T-helper 17 cell (primary cell): ENCODE data around the gene STX1A. TPM values are rescaled to one million over a fixed set of nuclear protein-coding genes. Genes with fewer than 3 reads are reported as not detected.

Experiments used
- ATAC-seq: fragments of 150-1000 bp; cut with Tn5 transposase; 2 replicates; pipeline ENCODE4 v1.10.0; 2021; ENCODE audit warnings: mild to moderate bottlenecking, moderate library complexity
- DNase-seq, 3 donors: peaks; one replicate each; pipeline versions ENCODE4 v3.0.0 to v3.0.0-alpha.2; 2020 to 2021
- H3K9me3 ChIP-seq: one replicate; pipeline ENCODE4 v1.7.0; 2013; ENCODE audit warnings: low read length, mild to moderate bottlenecking; ENCODE audit not compliant: control insufficient read depth, poor library complexity, severe bottlenecking
- H3K27ac Mint-ChIP-seq: one replicate; pipeline ENCODE4 v1.8.0; 2022; ENCODE audit warnings: mild to moderate bottlenecking, moderate library complexity, mixed read lengths
- H3K27me3 Mint-ChIP-seq: one replicate; pipeline ENCODE4 v1.8.0; 2022; ENCODE audit warnings: mixed read lengths
- H3K36me3 Mint-ChIP-seq: one replicate; pipeline ENCODE4 v1.8.0; 2022; ENCODE audit warnings: low read depth, mixed read lengths
- H3K4me1 Mint-ChIP-seq: one replicate; pipeline ENCODE4 v1.8.0; 2022; ENCODE audit warnings: mild to moderate bottlenecking, mixed read lengths
- H3K4me3 Mint-ChIP-seq: one replicate; pipeline ENCODE4 v1.8.0; 2022; ENCODE audit warnings: mild to moderate bottlenecking, moderate library complexity, mixed read lengths
- total RNA-seq, 4 donors: library from RNA in 2 of 4; stranded (reverse) in 2 of 4; gene quantifications; one replicate each; pipeline ENCODE4 v1.2.3 and lab custom pipeline; 2022 to 2026

STX1A gene
- total RNA-seq, 2 donors from 2014 or later = 18.4 to 21.2 TPM

DNA sequence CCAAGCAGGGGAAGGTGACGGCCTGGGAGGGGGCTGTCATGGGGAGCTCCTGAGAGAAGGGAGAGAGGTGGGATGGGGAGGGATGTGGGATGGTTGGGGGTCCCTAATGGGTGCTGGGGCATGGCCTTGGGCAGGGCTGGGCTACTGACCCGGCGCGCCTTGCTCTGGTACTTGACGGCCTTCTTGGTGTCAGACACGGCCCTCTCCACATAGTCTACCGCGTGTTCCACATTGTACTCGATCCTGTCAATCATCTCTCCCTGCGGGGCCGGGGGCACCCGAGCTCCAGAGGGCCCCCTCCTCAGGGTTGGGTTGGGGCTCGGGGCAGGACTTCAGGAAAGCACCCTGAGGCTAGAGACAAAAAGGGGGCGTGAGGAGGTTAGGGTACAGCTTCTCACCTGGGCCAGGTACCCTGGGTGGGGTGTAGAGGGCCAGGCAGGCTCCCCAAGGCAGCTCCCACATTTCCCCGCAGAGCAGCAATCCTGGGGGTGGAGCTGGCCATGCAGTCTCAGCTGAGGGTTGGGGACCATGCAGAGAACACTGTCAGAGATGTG is 18.8 kb downstream of the STX1A start:
- ATAC-seq = no peak

GRCh38 chr7:73700069-73700423 is 19.4 kb downstream of the STX1A start:
- ATAC-seq (no peak), DNase-seq (no peak)
- H3K4me1 Mint-ChIP-seq = peaks cover 14% of the 10 kb centered on the region
- H3K27ac Mint-ChIP-seq = no peak overlapping the region
- no peak overlapping the region for H3K4me3 Mint-ChIP-seq
- peaks cover 8% of the 10 kb centered on the region for H3K36me3 Mint-ChIP-seq
- H3K27me3 Mint-ChIP-seq = no peaks in the 10 kb centered on the region
- H3K9me3 ChIP-seq = no peaks in the 10 kb centered on the region

More for the DNA sequence above, 18.8 kb downstream of the STX1A start:
- Mint-ChIP-seq H3K4me1 (peaks cover 11% of the 10 kb centered on the region), H3K36me3 (peaks cover 4% of the 10 kb centered on the region), H3K4me3 (no peak overlapping the region), H3K27ac (peak overlapping the region; percentile 71), H3K27me3 (no peaks in the 10 kb centered on the region)
- no peak for DNase-seq
- H3K9me3 ChIP-seq = no peaks in the 10 kb centered on the region

- Mint-ChIP-seq H3K27ac (peak overlapping the region; percentile 16), H3K4me1 (peaks cover 14% of the 10 kb centered on the region), H3K36me3 (peaks cover 10% of the 10 kb centered on the region), H3K27me3 (no peaks in the 10 kb centered on the region), H3K4me3 (peak overlapping the region; percentile 5)
- no peaks in the 10 kb centered on the region for H3K9me3 ChIP-seq
- ATAC-seq = no peak
- no peak for DNase-seq
Measured at GRCh38 chr7:73699370-73700068, 19.9 kb downstream of the STX1A start.

DNA sequence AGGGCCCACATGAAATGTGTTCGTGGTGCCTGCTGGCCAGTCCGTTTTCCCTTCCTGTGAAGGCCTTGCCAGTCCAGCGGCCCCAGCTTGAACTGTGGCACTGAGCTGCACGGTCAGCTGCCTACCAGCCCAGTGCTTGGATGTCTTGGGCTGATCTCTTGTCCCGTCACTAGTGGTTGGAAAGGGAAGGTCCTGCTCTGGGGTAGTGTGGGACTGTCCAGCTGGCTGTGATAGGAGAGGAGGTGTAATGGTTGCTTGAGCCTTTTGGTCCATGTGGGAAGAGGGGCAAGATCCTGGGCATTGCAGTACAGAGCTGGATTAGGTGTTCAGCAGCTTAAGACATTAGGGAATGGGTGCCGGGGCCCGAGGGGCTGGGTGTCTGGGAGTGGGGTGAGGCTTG is 21.1 kb downstream of the STX1A start:
- H3K27me3 Mint-ChIP-seq = no peaks in the 10 kb centered on the region
- no peak overlapping the region for H3K4me3 Mint-ChIP-seq
- peak overlapping the region; percentile 19 for H3K27ac Mint-ChIP-seq
- peaks cover 17% of the 10 kb centered on the region for H3K4me1 Mint-ChIP-seq
- DNase-seq (no peak), ATAC-seq (no peak)
- H3K36me3 Mint-ChIP-seq = peaks cover 14% of the 10 kb centered on the region
- no peaks in the 10 kb centered on the region for H3K9me3 ChIP-seq

- Mint-ChIP-seq H3K27ac (no peak overlapping the region), H3K4me1 (peaks cover 8% of the 10 kb centered on the region), H3K27me3 (no peaks in the 10 kb centered on the region), H3K36me3 (peaks cover 20% of the 10 kb centered on the region), H3K4me3 (no peak overlapping the region)
- DNase-seq = no peak
- H3K9me3 ChIP-seq = no peaks in the 10 kb centered on the region
- no peak for ATAC-seq
Measured at GRCh38 chr7:73696372-73696771, 23.1 kb downstream of the STX1A start.

DNA sequence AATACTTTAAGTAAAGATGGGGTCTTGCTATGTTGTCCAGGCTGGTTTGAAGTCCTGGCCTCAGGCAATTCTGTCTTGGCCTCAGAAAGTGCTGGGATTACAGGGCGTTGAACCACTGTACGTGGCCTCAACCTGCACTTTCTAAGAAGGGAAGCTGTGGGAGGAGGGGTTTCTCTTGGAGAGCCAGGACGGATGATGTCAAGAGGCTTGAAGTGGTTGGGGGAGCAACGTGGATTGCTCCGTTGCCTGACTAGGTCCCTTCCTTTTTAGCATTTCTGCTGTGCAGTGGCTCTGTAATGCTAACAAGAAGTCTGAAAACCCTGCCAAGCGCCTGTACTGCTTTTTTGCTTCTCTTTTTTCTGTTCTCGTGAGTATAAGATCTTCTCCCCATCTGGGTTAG is 28.8 kb downstream of the STX1A start:
- DNase-seq (no peak), ATAC-seq (no peak)
- H3K36me3 Mint-ChIP-seq = peaks cover 28% of the 10 kb centered on the region
- H3K27ac Mint-ChIP-seq = no peak overlapping the region
- no peak overlapping the region for H3K4me3 Mint-ChIP-seq
- H3K9me3 ChIP-seq = no peaks in the 10 kb centered on the region
- no peaks in the 10 kb centered on the region for H3K27me3 Mint-ChIP-seq
- peaks cover 20% of the 10 kb centered on the region for H3K4me1 Mint-ChIP-seq

- no peaks in the 10 kb centered on the region for H3K9me3 ChIP-seq
- no peak for ATAC-seq
- peaks cover 20% of the 10 kb centered on the region for H3K36me3 Mint-ChIP-seq
- H3K27ac Mint-ChIP-seq = no peak overlapping the region
- H3K4me1 Mint-ChIP-seq = peaks cover 20% of the 10 kb centered on the region
- H3K27me3 Mint-ChIP-seq = no peaks in the 10 kb centered on the region
- DNase-seq = no peak
- H3K4me3 Mint-ChIP-seq = no peak overlapping the region
Measured at GRCh38 chr7:73688288-73688687, 31.2 kb downstream of the STX1A start.

DNA sequence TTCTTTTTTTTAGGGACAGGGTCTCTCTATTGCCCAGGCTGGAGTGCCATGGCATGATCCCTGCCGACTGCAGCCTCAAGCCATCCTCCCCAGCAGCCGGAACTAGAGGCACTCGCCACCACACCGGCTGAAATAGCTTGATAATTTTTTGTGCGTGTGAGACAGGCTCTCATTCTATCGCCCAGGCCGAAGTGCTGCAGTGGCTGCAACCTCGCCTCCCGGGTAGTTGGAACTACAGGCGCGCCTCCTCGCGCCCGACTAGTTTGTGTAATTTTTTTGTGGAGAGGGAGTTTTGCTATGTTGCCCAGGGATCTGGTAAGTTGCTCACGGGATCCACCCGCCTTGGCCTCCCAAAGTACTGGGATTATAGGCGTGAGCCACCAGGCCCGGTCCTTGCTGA is 34.2 kb downstream of the STX1A start:
- H3K9me3 ChIP-seq = no peaks in the 10 kb centered on the region
- Mint-ChIP-seq H3K4me1 (peaks cover 27% of the 10 kb centered on the region), H3K27ac (no peak overlapping the region), H3K4me3 (peak overlapping the region; percentile 39), H3K27me3 (no peaks in the 10 kb centered on the region), H3K36me3 (peaks cover 15% of the 10 kb centered on the region)
- ATAC-seq = no peak
- no peak for DNase-seq

- Mint-ChIP-seq H3K27ac (peak overlapping the region; percentile 95), H3K4me1 (peaks cover 21% of the 10 kb centered on the region), H3K27me3 (no peaks in the 10 kb centered on the region), H3K36me3 (peaks cover 6% of the 10 kb centered on the region), H3K4me3 (peak overlapping the region; percentile 99)
- DNase-seq = no peak
- ATAC-seq = peak; percentile 23
- H3K9me3 ChIP-seq = no peaks in the 10 kb centered on the region
Measured at GRCh38 chr7:73683788-73684693, 35.4 kb downstream of the STX1A start.

DNA sequence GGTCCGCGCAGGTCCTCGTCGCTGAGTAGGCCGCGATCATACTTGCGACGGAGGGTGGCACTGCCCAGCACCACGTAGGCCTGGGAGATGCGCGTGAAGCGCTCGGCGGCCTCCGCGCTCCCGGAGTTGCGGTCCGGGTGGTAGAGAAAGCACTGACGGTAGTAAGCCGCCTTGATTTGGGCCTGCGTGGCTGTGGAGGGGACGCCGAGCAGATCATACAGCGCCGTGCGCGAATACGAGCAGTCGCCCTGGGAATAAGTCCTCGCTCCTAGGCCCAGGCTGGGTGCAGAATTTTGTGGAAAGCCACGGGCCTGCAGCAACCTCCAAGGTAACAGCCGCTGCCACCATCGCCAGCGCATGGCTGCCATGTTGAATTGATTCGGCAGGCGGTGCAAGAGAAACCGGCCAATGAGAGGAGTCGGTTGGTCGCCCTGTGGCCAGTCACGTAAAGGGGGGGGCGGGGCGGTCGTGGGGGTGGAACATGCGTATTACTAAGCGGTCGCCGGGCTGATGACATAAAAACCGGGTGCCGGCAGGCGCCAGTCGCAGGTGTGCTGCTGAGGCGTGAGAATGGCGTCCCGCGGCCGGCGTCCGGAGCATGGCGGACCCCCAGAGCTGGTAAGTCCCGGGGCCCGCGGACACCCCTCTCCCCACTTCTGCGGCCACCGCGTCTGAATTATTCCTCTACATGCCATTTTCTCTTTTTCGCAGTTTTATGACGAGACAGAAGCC is 36.2 kb downstream of the STX1A start, which contains the start of the genes BUD23 and DNAJC30:
BUD23 (plus strand) TSS at position 542 of the 732 bp plus-strand sequence; CDS start at position 571, 29 bp downstream.
DNAJC30 (minus strand) TSS at position 398 of the 732 bp plus-strand sequence; CDS start at position 368, 30 bp downstream.
- H3K9me3 ChIP-seq = no peaks in the 10 kb centered on the region
- Mint-ChIP-seq H3K4me1 (peaks cover 16% of the 10 kb centered on the region), H3K4me3 (peak within 1 kb of the TSS; percentile 99), H3K27ac (peak within 1 kb of the TSS; percentile 95), H3K36me3 (peaks cover 2% of the 10 kb centered on the region), H3K27me3 (no peaks in the 10 kb centered on the region)
- DNase-seq (peak; percentile 82 to 95 (median 93)), ATAC-seq (peak; percentile 97)

GRCh38 chr7:73682745-73683055 is 36.8 kb downstream of the STX1A start:
- Mint-ChIP-seq H3K4me1 (peaks cover 16% of the 10 kb centered on the region), H3K27me3 (no peaks in the 10 kb centered on the region), H3K36me3 (peaks cover 2% of the 10 kb centered on the region), H3K27ac (peak overlapping the region; percentile 95), H3K4me3 (peak overlapping the region; percentile 99)
- ATAC-seq (no peak), DNase-seq (no peak)
- no peaks in the 10 kb centered on the region for H3K9me3 ChIP-seq

GRCh38 chr7:73681031-73681430 is 38.4 kb downstream of the STX1A start:
- peaks cover 2% of the 10 kb centered on the region for H3K36me3 Mint-ChIP-seq
- peaks cover 16% of the 10 kb centered on the region for H3K4me1 Mint-ChIP-seq
- no peak overlapping the region for H3K27ac Mint-ChIP-seq
- ATAC-seq (no peak), DNase-seq (no peak)
- H3K27me3 Mint-ChIP-seq = no peaks in the 10 kb centered on the region
- H3K4me3 Mint-ChIP-seq = peak overlapping the region; percentile 99
- H3K9me3 ChIP-seq = no peaks in the 10 kb centered on the region

GRCh38 chr7:73680501-73680900 is 39.0 kb downstream of the STX1A start:
- H3K27me3 Mint-ChIP-seq = no peaks in the 10 kb centered on the region
- peaks cover 16% of the 10 kb centered on the region for H3K4me1 Mint-ChIP-seq

More at GRCh38 chr7:73680501-73680900, 39.0 kb downstream of the STX1A start:
- DNase-seq (no peak), ATAC-seq (no peak)
- Mint-ChIP-seq H3K36me3 (peaks cover 2% of the 10 kb centered on the region), H3K27ac (no peak overlapping the region), H3K4me3 (no peak overlapping the region)
- H3K9me3 ChIP-seq = no peaks in the 10 kb centered on the region
